NCI-H82 treated with DMSO at 0.1 percent for 48 hours (cell line): Measurements from ENCODE around the gene JPH2.

Experiments used
- DNase-seq: peaks from one replicate; lab custom pipeline; 2025; ENCODE audit not compliant: unreplicated experiment; lab: John Stamatoyannopoulos, UW

The JPH2 gene

GRCh38 chr20:44104798-44105517 is 82.0 kb downstream of the JPH2 start:
- DNase-seq = no peak

- no peak for DNase-seq
Observed at GRCh38 chr20:44102582-44102981, 84.4 kb downstream of the JPH2 start.

- no peak for DNase-seq
Observed at GRCh38 chr20:44099832-44100231, 87.2 kb downstream of the JPH2 start.

- DNase-seq = no peak
Observed at GRCh38 chr20:44098657-44099056, 88.3 kb downstream of the JPH2 start.

DNA sequence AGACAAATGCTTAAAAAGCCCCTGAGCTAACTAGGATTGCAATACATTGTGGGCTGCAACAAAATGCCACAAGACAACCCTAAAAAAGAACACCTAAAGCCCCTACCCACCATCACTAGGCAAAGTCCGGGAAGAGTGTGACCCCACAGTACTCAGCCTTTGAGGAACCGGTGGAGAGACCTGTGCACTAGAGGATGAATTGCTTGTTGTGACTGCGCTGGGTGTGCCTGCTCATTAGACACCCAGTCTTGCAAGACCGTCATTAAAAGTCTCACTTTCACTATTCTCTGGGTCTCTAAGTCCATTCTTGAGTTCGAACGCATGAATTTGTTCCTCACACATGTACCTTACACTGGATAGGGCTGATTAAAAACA is 88.7 kb downstream of the JPH2 start:
- DNase-seq = no peak

- no peak for DNase-seq
Observed at GRCh38 chr20:44097521-44098255, 89.3 kb downstream of the JPH2 start.

- DNase-seq = no peak
Observed at GRCh38 chr20:44095831-44096230, 91.2 kb downstream of the JPH2 start.

- DNase-seq = no peak
Observed at GRCh38 chr20:44093249-44093582, 93.8 kb downstream of the JPH2 start.

DNA sequence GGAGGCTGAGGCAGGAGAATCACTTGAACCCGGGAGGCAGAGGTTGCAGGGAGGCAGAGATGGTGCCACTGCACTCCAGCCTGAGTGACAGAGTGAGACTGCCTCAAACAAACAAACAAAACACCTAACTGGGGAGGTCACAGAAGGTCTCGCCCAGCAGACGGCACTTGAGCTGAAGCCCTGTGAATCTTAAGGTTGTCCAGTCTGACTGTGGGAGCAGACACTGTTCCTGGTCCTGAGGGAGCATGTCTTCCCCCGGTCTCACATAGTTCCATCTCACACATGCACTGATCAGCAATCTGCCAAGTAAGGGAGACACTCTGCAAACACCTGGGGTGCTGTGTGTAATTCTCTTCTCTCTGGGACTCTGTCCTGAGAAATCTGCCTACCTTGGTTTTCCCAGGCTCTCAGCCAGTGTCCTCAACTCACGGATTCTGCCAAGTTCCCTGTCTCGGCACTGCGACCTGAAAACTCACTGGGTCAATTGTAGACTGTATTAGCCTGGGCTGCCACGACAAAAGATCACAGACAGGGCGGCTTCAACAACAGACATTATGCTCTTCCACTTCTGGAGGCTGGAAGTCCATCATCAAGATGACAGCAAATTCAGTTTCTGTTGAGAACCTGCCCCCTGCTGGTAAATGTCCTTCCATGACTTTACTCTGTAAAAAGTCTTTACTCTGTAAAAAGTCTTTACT is 94.3 kb downstream of the JPH2 start:
- no peak for DNase-seq

- DNase-seq = no peak
Observed at GRCh38 chr20:44091026-44091425, 96.0 kb downstream of the JPH2 start.

- DNase-seq = no peak
Observed at GRCh38 chr20:44089987-44090674, 96.9 kb downstream of the JPH2 start.

- DNase-seq = no peak
Observed at GRCh38 chr20:44087857-44088120, 99.2 kb downstream of the JPH2 start.

GRCh38 chr20:44087051-44087856 is 99.7 kb downstream of the JPH2 start:
- DNase-seq = no peak

- no peak for DNase-seq
Observed at GRCh38 chr20:44085616-44086434, 101.2 kb downstream of the JPH2 start.

GRCh38 chr20:44084891-44085290 is 102.1 kb downstream of the JPH2 start:
- no peak for DNase-seq

- DNase-seq = no peak
Observed at GRCh38 chr20:44084439-44084838, 102.5 kb downstream of the JPH2 start.

GRCh38 chr20:44083220-44083933 is 103.6 kb downstream of the JPH2 start:
- no peak for DNase-seq

DNA sequence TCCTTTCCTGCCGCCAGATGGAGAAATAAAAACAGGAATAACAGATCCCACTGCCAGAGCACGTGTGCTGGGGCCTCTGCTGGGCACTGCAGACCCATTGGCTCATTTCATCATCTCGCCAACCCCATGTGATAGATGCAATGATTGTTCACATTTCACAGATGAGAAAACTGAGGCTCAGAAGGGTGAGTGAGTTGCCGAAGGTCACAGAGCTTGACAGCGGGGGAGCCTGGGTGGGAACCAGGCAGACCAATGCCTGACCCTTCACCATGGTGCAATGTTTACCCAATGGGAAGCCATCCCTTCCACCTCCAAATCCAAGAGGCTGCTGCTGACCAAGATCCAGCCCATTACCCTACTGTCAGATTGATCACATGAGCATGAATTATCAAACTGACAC is 105.1 kb downstream of the JPH2 start:
- DNase-seq = no peak

DNA sequence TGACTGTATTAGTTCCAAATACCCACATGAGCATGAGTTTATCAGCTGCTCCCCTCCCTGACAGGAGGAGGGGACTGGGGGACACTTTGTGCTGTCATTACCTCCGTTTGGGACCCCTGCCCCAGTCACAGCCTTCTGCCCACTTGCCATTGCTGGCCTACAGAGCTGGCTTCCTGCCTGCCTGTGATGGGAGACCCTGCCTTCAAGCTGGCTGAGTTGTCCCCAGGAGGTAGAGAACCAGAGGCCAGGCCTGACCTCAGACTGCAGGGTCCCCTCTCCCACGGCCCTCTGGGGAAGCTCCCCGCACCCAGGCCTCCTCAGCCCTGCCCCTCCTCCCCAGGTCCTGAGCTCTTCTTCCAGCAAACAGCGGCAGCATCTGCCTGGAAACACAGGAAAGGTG is 105.5 kb downstream of the JPH2 start:
- no peak for DNase-seq
